Measurements from ENCODE around the gene U2AF2. TPM values are rescaled to one million over a fixed set of nuclear protein-coding genes. Genes with fewer than 3 reads are reported as not detected.
A peak's percentile ranks its signal among the peaks of the same experiment; 100 is the strongest.

U2AF2 gene
- total RNA-seq, 4 donors from 2014 or later = 85.0 to 112 (median 99.7) TPM

- 9 to 12% methylated on average over 9 of the region's 9 CpGs for WGBS, 2 donors
- H3K4me1 ChIP-seq = peaks cover 34 to 78% (median 54%) of the 10 kb centered on the region in 3 donors
These were observed 19.5 kb upstream of the U2AF2 start for GRCh38 chr19:55635334-55635717.

GRCh38 chr19:55635856-55636440 lies 18.9 kb upstream of the U2AF2 start:
- DNase-seq = no peak
- Histone ChIP-seq H3K36me3 (peaks cover 0 to 9% (median 0%) of the 10 kb centered on the region in 3 donors), H3K4me3 (peak overlapping the region; percentile 81 to 97 (median 96)), H3K4me1 (peaks cover 38 to 83% (median 55%) of the 10 kb centered on the region in 3 donors), H3K9me3 (no peaks in the 10 kb centered on the region), H3K27ac (peak overlapping the region; percentile 97 to 99 (median 98)), H3K27me3 (no peaks in the 10 kb centered on the region)
- intact Hi-C loops (cut with DNase I) = no loop called here
- TF ChIP-seq POLR2A (IDR thresholded peaks at IDR 0.05) (no peak), CTCF (IDR thresholded peaks at IDR 0.05) (no peak)
- 49 to 56% methylated on average over 7 of the region's 7 CpGs for WGBS, 2 donors

More at GRCh38 chr19:55635334-55635717, 19.5 kb upstream of the U2AF2 start:
- intact Hi-C loops (cut with DNase I) = no loop called here
- no peak for DNase-seq
- Histone ChIP-seq H3K9me3 (no peaks in the 10 kb centered on the region), H3K36me3 (peaks cover 0 to 9% (median 0%) of the 10 kb centered on the region in 3 donors), H3K27ac (peak overlapping the region; percentile 97 to 99 (median 98)), H3K4me3 (peak overlapping the region; percentile 81 to 97 (median 96)), H3K27me3 (no peaks in the 10 kb centered on the region)
- TF ChIP-seq CTCF (IDR thresholded peaks at IDR 0.05) = no peak
- TF ChIP-seq POLR2A (IDR thresholded peaks at IDR 0.05) = no peak

GRCh38 chr19:55636723-55637122 lies 18.1 kb upstream of the U2AF2 start:
- Histone ChIP-seq H3K27ac (peak overlapping the region in 2 of 4 donors; percentile 97 to 98), H3K4me3 (peak overlapping the region in 1 of 4 donors; percentile 23), H3K9me3 (no peaks in the 10 kb centered on the region), H3K36me3 (peaks cover 0 to 9% (median 0%) of the 10 kb centered on the region in 3 donors), H3K27me3 (no peaks in the 10 kb centered on the region), H3K4me1 (peaks cover 46 to 85% (median 57%) of the 10 kb centered on the region in 3 donors)
- intact Hi-C loops (cut with DNase I) = no loop called here
- TF ChIP-seq POLR2A (IDR thresholded peaks at IDR 0.05) = no peak
- TF ChIP-seq CTCF (IDR thresholded peaks at IDR 0.05) = no peak
- WGBS, 2 donors = 81 to 83% methylated on average over 4 of the region's 4 CpGs
- DNase-seq = no peak

GRCh38 chr19:55637534-55637933 lies 17.3 kb upstream of the U2AF2 start:
- H3K4me1 ChIP-seq = peaks cover 54 to 85% (median 59%) of the 10 kb centered on the region in 3 donors
- H3K27me3 ChIP-seq = no peaks in the 10 kb centered on the region
- no peak overlapping the region for H3K27ac ChIP-seq
- peaks cover 0 to 9% (median 0%) of the 10 kb centered on the region in 3 donors for H3K36me3 ChIP-seq
- TF ChIP-seq CTCF (IDR thresholded peaks at IDR 0.05) (no peak), POLR2A (IDR thresholded peaks at IDR 0.05) (no peak)
- intact Hi-C loops (cut with DNase I) = no loop called here
- DNase-seq = no peak
- no peak overlapping the region for H3K4me3 ChIP-seq
- WGBS, 2 donors = 73 to 75% methylated on average over 10 to 11 of the region's 11 CpGs
- H3K9me3 ChIP-seq = no peaks in the 10 kb centered on the region

- peak in 2 of 6 experiments; percentile 14 to 33 for TF ChIP-seq CTCF (IDR thresholded peaks at IDR 0.05)
- TF ChIP-seq POLR2A (IDR thresholded peaks at IDR 0.05) = no peak
- Histone ChIP-seq H3K36me3 (peaks cover 0 to 9% (median 0%) of the 10 kb centered on the region in 3 donors), H3K4me3 (no peak overlapping the region), H3K27me3 (no peaks in the 10 kb centered on the region), H3K27ac (peak overlapping the region in 1 of 4 donors; percentile 39), H3K4me1 (peaks cover 62 to 93% (median 62%) of the 10 kb centered on the region in 3 donors), H3K9me3 (no peaks in the 10 kb centered on the region)
- no peak for DNase-seq
- intact Hi-C loops (cut with DNase I) = no loop called here
- WGBS, 2 donors = 78 to 84% methylated on average over 5 to 6 of the region's 6 CpGs
These were observed 15.9 kb upstream of the U2AF2 start for GRCh38 chr19:55638864-55639359.

All from esophagus squamous epithelium (tissue), 5 donors.